ENCODE results near the gene PLXNA3. TPM values are rescaled to one million over a fixed set of nuclear protein-coding genes. Genes with fewer than 3 reads are reported as not detected.

The PLXNA3 gene
- polyA plus RNA-seq, 3 donors, result 0.02 to 10.9 TPM; not detected in 1

- H3K4me1 Mint-ChIP-seq, result no peaks in the 10 kb centered on the region
- 91% methylated on average over 9 of the region's 32 CpGs for WGBS (ENCODE audit: insufficient coverage)
- no peak overlapping the region for H3K4me3 ChIP-seq (replicated peaks in 1 of 3; ENCODE audit: low read depth in 2 of 3, low read length in 3 of 3)
- H3K27me3 ChIP-seq (ENCODE audit: control insufficient read depth in 2 of 2, insufficient read depth in 2 of 2, low read length in 2 of 2), result no peaks in the 10 kb centered on the region
- H3K4me1 ChIP-seq (ENCODE audit: control insufficient read depth in 1 of 2, insufficient read depth in 2 of 2, low read length in 2 of 2), result no peaks in the 10 kb centered on the region
- no peaks in the 10 kb centered on the region for H3K36me3 Mint-ChIP-seq
- no peaks in the 10 kb centered on the region for H4K20me1 ChIP-seq (ENCODE audit: insufficient read depth, low read length)
- DNase-seq, result no peak
- H3K27me3 Mint-ChIP-seq (ENCODE audit: low read depth in 3 of 3), result peaks cover 0 to 14% (median 4%) of the 10 kb centered on the region in 3 donors
- H3K9ac ChIP-seq (ENCODE audit: insufficient read depth, low read length, poor library complexity, severe bottlenecking), result no peak overlapping the region
- no peak for TF ChIP-seq CTCF (IDR thresholded peaks at IDR 0.05)
- no peak overlapping the region for H3K27ac ChIP-seq (ENCODE audit: low read depth in 1 of 2, low read length in 2 of 2)
- H2AFZ ChIP-seq (ENCODE audit: insufficient read depth, low read depth, low read length, poor library complexity, severe bottlenecking), result no peak overlapping the region
- no peak overlapping the region for H3K27ac Mint-ChIP-seq
- H3K9me3 Mint-ChIP-seq, result peaks cover 0 to 7% (median 6%) of the 10 kb centered on the region in 7 donors
- no peak overlapping the region for H3K4me3 Mint-ChIP-seq
- intact Hi-C loops (cut with micrococcal nuclease), result no loop called here
- H3K9me3 ChIP-seq (replicated peaks in 1 of 2; ENCODE audit: control insufficient read depth in 1 of 2, insufficient read depth in 1 of 2, low read length in 2 of 2), result peaks cover 0 to 4% of the 10 kb centered on the region in 2 donors
- H3K36me3 ChIP-seq (replicated peaks in 1 of 2; ENCODE audit: control insufficient read depth in 1 of 2, insufficient read depth in 2 of 2, low read length in 2 of 2), result no peaks in the 10 kb centered on the region
- H3K79me2 ChIP-seq (ENCODE audit: insufficient read depth, low read length), result no peaks in the 10 kb centered on the region
- H3K4me2 ChIP-seq (replicated peaks; ENCODE audit: extremely low read depth, low read length, poor library complexity, severe bottlenecking), result no peak overlapping the region
Measured at GRCh38 chrX:154466036-154466435, 8.0 kb downstream of the PLXNA3 start.

- Histone ChIP-seq H3K27me3 (ENCODE audit: control insufficient read depth in 2 of 2, insufficient read depth in 2 of 2, low read length in 2 of 2) (no peaks in the 10 kb centered on the region), H3K27ac (ENCODE audit: low read depth in 1 of 2, low read length in 2 of 2) (no peak overlapping the region), H3K9me3 (replicated peaks in 1 of 2; ENCODE audit: control insufficient read depth in 1 of 2, insufficient read depth in 1 of 2, low read length in 2 of 2) (peaks cover 0 to 4% of the 10 kb centered on the region in 2 donors), H3K79me2 (ENCODE audit: insufficient read depth, low read length) (no peaks in the 10 kb centered on the region), H2AFZ (ENCODE audit: insufficient read depth, low read depth, low read length, poor library complexity, severe bottlenecking) (no peak overlapping the region), H3K9ac (ENCODE audit: insufficient read depth, low read length, poor library complexity, severe bottlenecking) (no peak overlapping the region), H3K4me2 (replicated peaks; ENCODE audit: extremely low read depth, low read length, poor library complexity, severe bottlenecking) (no peak overlapping the region), H3K4me3 (replicated peaks in 1 of 3; ENCODE audit: low read depth in 2 of 3, low read length in 3 of 3) (no peak overlapping the region), H4K20me1 (ENCODE audit: insufficient read depth, low read length) (no peaks in the 10 kb centered on the region), H3K36me3 (replicated peaks in 1 of 2; ENCODE audit: control insufficient read depth in 1 of 2, insufficient read depth in 2 of 2, low read length in 2 of 2) (no peaks in the 10 kb centered on the region), H3K4me1 (ENCODE audit: control insufficient read depth in 1 of 2, insufficient read depth in 2 of 2, low read length in 2 of 2) (no peaks in the 10 kb centered on the region)
- Mint-ChIP-seq H3K4me3 (no peak overlapping the region), H3K36me3 (no peaks in the 10 kb centered on the region), H3K27me3 (ENCODE audit: low read depth in 3 of 3) (peaks cover 0 to 9% (median 2%) of the 10 kb centered on the region in 3 donors), H3K27ac (no peak overlapping the region), H3K4me1 (no peaks in the 10 kb centered on the region), H3K9me3 (peaks cover 0 to 7% (median 0%) of the 10 kb centered on the region in 7 donors)
- WGBS (ENCODE audit: insufficient coverage), result 98% methylated on average over 5 of the region's 15 CpGs
- no peak for DNase-seq
- intact Hi-C loops (cut with micrococcal nuclease), result no loop called here
- TF ChIP-seq CTCF (IDR thresholded peaks at IDR 0.05), result no peak
Measured at GRCh38 chrX:154466907-154467306, 8.8 kb downstream of the PLXNA3 start.

All from CD14-positive monocyte (primary cell).